Measurements from ENCODE around the gene COL24A1. TPM values are rescaled to one million over a fixed set of nuclear protein-coding genes. Genes with fewer than 3 reads are reported as not detected.
"Not testable (repeated sequence)": the region's sequence is repeated elsewhere in the genome, so short reads cannot be mapped to it uniquely, and the experiment has no call there.

COL24A1 gene
- polyA plus RNA-seq, 1 donor, result 3.8 TPM

DNA sequence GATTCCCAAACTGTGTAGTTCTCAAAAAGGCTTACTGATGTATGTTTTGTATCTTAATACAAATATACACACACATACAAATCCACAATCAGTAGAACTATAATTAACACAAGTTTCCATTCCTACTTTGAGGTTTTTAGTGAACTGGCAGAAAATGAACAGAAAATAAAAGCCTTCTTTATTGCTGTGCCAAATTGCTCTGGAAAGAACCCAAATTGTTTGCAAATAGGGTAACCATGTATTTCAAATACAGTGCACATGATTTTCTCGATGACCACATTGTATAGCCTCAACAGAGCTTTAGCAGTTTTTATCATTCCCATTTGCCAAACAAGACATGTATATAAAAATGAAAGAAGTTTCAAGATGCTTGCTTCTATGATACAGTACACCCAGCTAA is 173.3 kb downstream of the COL24A1 start:
- DNase-seq, result no peak

DNA sequence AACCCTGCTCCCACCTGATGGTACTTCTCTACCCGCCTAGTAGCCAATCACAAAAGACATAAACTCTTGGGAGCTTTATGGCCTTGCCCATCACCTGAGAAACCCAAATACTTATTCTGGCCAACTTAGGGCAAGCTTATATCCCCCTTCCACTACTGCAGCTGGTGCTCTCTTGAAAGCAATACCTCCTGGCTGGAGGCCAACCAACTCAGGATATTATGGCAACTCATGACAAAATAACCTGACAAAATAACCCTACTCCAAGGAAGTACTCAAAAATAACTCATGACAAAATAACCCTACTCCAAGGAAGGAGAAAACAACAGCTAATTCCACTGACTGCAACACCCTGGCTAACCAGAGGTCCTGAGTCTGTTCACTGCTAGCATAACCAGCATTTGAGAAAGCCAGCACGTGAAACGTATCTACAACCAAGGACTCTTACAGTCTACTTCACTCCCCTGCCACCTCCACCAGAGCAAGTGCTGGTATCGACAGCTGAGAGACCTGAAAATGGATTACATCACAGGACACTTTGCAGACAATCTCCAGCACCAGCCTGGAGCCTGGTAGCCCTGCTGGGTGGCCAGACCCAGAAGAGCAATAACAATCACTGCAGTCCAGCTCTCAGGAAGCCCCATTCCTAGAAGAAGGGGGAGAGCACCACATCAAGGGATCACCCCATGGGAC is 179.9 kb downstream of the COL24A1 start:
- no peak for DNase-seq

DNA sequence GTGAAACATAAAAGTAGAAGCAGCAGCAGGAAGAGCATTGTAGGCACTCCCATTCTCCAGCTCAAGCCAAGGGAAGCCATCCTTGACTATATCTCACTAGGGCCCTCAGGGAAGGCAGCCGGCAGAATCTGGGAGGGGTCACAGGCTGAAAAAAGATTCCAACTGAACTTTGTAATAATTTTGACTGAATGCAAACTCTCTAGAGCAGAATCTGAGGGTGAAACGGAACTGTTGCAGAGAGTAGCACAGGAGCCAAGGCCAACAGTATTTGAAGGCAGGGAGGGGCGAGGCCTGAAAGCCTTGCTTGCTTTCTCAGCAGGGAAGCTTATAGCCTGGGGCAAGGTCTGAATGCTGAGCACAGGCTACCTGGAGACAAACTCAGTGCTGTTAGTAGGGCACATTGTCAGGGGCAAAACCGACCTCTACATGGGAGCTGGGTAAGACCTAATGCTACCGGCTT is 180.6 kb downstream of the COL24A1 start:
- peak; percentile 54 for DNase-seq

- DNase-seq, result no peak
Observed at GRCh38 chr1:85962457-85962856, 194.1 kb downstream of the COL24A1 start.

DNA sequence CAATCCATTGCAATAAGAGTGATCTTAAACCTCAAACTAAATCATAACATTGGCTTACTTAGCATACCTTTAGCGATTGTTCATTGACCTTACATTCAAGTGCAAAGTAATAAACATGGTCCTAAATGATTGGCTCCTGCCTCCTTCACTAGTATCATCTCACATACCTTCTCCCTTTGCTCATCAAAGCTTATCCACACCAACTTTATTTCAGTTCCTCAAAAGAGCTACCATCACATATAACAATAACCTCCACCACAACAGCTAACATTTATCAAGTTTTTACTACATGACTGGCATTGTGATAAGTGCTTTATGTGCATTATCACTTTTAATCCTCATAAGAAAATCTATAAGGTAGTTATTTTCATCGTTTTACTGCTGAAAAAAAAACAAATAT is 198.8 kb downstream of the COL24A1 start:
- no peak for DNase-seq

- not testable (repeated sequence) for DNase-seq
Observed at GRCh38 chr1:85955218-85955617, 201.4 kb downstream of the COL24A1 start.

GRCh38 chr1:85952460-85952859 is 204.1 kb downstream of the COL24A1 start:
- no peak for DNase-seq

GRCh38 chr1:85947186-85947585 is 209.4 kb downstream of the COL24A1 start:
- no peak for DNase-seq

GRCh38 chr1:85943945-85944344 is 212.6 kb downstream of the COL24A1 start:
- DNase-seq, result no peak

- no peak for DNase-seq
Observed at GRCh38 chr1:85943526-85943925, 213.0 kb downstream of the COL24A1 start.

DNA sequence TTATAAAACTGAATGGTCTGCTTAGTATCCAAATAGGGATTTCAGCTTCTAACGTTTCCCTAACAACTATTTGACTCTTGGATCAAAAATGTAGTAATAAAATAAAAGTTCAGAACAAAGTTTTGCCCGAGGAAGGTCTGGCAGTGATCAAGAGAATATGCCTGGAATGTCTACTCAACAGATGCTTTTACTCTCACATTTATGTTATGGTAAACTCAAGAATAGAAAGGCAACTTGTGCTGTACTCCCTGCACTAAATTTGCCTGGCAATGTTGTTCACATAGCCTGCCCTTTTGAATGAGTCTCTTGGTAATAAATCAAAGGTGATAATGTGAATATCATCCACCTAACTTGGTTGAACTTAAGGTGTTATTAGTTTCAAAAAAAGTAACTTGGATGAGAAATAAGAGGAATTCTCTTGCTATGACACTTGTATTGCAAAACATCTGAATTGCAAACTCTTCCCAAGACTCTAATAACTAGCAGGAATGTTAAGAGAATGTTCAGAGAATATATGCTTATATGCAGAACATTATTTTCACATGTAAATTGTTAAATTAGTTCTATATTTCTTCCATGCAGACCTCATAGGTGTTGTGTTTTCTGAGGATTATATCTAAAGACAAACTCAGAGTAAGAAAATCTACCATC is 215.8 kb downstream of the COL24A1 start:
- peak; percentile 38 for DNase-seq

DNA sequence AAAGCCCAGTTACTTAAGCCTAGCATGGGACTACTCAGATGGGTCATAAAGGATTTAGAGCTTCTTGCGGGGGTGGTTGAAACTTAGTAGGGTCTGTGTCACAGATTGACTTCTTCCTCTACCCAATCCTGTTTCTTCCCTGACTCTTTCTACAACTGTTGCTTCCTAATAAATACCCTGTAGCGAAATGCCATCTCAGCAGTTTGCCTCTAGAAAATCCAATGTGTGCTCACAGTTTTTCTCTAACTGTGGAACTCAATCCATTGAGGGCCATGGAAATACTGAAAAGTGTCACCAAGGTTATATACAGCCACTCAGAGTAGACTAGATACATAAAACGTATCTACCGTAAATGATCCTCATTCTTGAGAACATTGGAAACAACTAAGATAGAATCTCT is 217.7 kb downstream of the COL24A1 start:
- no peak for DNase-seq

GRCh38 chr1:85936470-85936869 is 220.1 kb downstream of the COL24A1 start:
- DNase-seq, result no peak

DNA sequence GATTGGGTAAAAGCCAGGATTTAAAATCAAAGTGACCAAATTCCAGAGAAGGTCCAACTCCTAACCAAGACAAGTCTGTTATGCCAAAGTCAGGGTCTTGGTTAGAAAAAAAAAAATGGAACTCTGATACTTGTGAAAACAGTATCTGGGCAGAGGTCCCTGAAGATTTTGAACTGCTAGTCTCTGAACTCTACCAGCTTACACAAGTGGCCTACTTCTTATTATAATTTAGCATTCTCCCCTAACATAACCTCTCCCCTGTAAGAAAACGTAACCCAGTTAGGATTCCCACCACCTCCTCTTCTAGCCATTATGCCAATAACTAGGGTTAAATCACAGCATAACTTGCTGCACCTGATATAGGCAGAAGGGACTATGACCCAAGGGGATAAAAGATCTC is 220.5 kb downstream of the COL24A1 start:
- DNase-seq, result no peak

- no peak for DNase-seq
Observed at GRCh38 chr1:85935234-85935633, 221.3 kb downstream of the COL24A1 start.

GRCh38 chr1:85934516-85934915 is 222.1 kb downstream of the COL24A1 start:
- DNase-seq, result no peak

- no peak for DNase-seq
Observed at GRCh38 chr1:85933961-85934360, 222.6 kb downstream of the COL24A1 start.

DNA sequence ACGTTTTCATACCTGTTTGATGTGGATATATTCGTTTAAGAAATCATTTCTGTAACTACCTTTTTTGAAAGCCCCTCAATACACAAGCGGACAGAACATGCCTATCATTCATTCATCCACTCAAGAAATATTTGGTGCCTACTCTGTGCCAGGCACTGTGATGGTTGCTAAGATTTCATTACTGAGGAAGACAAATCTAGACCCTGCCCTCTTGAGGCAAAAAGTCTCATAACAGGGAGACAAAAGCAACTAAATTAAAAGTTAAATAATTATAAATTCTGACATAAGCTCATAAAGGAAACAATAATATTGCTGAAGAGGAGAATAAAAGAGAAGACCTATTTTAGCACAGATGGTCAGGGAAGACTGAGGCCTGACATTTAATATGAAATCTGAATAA is 244.8 kb downstream of the COL24A1 start:
- DNase-seq, result no peak

- no peak for DNase-seq
Observed at GRCh38 chr1:85900921-85901320, 255.7 kb downstream of the COL24A1 start.

GRCh38 chr1:85898861-85899260 is 257.7 kb downstream of the COL24A1 start:
- no peak for DNase-seq

DNA sequence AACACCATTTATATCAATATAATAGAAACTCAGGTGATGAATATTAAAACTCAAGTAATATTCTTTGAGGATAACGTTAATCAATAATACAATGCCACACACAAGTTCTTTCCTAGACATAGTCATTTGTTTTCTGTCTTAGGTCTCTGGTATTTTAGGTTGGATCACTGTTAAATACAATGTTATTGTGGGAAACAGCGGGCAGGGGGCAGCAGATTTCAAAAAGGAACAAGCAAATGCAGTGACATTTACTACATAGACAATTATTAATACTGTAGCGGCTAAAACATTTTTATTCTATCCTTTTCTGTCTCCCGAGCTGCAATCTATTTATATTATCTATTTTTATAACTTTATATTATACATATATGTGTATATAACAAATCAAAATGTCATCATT is 261.9 kb downstream of the COL24A1 start:
- DNase-seq, result peak; percentile 54

DNA sequence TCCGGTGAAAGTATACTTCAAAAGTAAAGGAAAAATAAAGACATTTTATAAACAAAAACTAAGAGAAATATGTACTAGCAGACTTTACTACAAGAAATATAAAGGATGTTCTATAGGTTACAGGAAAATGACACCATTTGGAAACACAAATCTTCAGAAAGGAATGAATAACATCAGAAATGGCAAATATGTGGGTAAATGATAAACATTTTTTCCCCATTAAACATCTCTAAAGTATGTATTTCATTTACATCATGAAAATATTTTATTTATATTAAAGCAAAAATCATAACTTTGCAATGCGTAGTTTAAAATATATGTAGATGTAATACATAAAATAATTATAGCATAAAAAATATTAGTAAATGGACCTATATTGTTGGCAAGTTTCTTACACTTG is 264.2 kb downstream of the COL24A1 start:
- no peak for DNase-seq

DNA sequence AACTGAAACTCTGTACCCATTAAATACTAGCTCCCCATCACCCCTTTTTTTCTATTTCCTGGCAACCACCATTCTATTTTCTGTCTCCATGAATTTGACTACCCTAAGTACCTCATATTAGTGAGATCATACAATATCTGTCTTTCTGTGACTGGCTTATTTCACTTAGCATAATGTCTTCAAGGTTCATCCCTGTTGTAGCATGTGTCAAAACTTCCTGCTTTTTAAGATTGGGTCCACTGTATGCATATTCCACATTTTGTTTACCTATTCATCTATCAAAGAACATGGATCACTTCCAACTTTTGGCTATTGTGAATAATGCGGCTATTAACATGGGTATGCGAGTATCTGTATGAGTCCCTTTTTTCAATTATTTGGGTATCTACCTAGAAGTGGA is 266.7 kb downstream of the COL24A1 start:
- DNase-seq, result no peak

DNA sequence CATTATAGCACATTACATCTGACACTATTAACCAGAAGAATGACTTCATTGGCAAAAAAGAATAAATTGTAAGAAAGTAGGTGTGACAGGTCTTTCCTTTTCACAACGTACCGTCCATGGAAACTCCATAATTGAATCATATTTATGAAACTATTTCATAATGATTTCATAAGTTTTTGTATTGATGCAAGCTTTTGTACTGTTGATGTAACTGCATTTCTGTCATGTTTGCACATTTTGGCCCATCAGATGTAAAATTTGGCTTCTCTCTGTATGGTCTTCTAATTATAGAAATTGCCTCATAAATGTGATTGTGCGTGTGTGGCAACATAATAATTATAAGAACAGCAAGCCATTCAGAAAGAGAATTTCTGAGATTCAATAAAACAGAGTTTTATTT is 267.7 kb downstream of the COL24A1 start:
- no peak for DNase-seq

Data from hindlimb muscle (tissue), 1 donor.